ENCODE data around the gene SORT1. TPM values are rescaled to one million over a fixed set of nuclear protein-coding genes. Genes with fewer than 3 reads are reported as not detected.
A peak's percentile ranks its signal among the peaks of the same experiment; 100 is the strongest.

The SORT1 gene
- total and polyA plus RNA-seq, 2 of the 13 experiments (the other 11 are each of a cell fraction or from before 2014, with no cell fraction given): 32.4 to 93.0 TPM

DNA sequence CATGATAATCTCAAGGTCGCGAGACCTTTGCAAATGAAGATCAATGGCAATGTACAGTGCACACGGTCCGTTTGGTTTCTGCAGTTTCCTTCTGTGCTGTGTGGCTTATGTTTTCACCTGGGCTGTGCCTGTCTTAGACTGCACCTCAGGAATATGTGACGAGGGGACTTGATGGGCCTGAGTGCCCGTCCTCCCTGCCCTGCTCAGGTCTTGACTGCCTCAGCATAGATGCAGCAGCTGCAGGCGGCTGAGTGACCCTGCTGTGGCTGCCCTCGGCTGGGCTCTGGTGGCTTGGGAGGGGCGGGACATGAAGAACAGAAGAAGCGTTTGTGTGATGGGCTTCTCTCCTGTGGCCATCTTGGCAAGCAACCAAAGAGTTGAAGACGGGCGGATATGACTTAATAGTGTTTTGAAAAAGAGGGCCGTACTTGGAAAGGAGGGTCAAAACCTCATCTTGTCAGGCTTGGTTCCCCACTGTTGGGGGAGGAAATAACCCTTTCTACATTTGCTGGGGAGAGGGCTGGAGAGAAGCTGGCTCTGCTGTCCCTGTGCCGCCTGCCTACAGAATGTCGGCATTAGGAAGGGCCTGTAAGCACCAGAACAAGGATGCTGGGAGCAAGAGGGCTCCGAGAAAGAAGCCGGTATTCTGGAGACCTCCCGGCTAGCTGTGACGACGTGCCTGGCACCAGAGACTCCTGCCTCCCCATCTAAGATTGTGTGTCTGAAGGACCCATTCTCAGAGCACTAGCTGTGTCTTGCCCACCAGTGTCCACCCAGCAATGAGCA, 98.0 kb downstream of the SORT1 start (continued):
- TF ChIP-seq GTF2F1 (IDR thresholded peaks at IDR 0.05; ENCODE audit: low read length): no peak
- TF ChIP-seq ZNF317 (CRISPR knock-in tag; IDR thresholded peaks at IDR 0.05): 0 out of 2 replicates have a peak, but pooled peaks have one; percentile 22
- TF ChIP-seq, protein P1, sequence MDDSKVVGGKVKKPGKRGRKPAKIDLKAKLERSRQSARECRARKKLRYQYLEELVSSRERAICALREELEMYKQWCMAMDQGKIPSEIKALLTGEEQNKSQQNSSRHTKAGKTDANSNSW (CRISPR knock-in tag; IDR thresholded peaks at IDR 0.05; ENCODE audit: borderline replicate concordance): no peak
- peak; percentile 36; the same call in 1 of the 2 replicates for TF ChIP-seq NR1H2 (CRISPR knock-in tag; IDR thresholded peaks at IDR 0.05; ENCODE audit: borderline replicate concordance, low read depth)
- TF ChIP-seq, protein P2, sequence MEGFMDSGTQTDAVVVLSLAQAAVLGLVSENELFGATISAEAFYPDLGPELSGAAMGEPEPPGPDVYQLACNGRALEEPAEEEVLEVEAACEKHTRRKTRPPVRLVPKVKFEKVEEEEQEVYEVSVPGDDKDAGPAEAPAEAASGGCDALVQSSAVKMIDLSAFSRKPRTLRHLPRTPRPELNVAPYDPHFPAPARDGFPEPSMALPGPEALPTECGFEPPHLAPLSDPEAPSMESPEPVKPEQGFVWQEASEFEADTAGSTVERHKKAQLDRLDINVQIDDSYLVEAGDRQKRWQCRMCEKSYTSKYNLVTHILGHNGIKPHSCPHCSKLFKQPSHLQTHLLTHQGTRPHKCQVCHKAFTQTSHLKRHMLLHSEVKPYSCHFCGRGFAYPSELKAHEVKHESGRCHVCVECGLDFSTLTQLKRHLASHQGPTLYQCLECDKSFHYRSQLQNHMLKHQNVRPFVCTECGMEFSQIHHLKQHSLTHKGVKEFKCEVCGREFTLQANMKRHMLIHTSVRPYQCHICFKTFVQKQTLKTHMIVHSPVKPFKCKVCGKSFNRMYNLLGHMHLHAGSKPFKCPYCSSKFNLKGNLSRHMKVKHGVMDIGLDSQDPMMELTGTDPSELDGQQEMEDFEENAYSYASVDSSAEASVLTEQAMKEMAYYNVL (CRISPR knock-in tag; IDR thresholded peaks at IDR 0.05; ENCODE audit: borderline replicate concordance): peak; percentile 15; the same call in 1 of the 2 replicates
- no peak for TF ChIP-seq ZFY (CRISPR knock-in tag; IDR thresholded peaks at IDR 0.05)
- TF ChIP-seq RBM22 (optimal IDR thresholded peaks at IDR 0.05; ENCODE audit: low read length): no peak
- no peak for TF ChIP-seq HDAC2 (CRISPR knock-in tag; IDR thresholded peaks at IDR 0.05)
- TF ChIP-seq, protein P3, sequence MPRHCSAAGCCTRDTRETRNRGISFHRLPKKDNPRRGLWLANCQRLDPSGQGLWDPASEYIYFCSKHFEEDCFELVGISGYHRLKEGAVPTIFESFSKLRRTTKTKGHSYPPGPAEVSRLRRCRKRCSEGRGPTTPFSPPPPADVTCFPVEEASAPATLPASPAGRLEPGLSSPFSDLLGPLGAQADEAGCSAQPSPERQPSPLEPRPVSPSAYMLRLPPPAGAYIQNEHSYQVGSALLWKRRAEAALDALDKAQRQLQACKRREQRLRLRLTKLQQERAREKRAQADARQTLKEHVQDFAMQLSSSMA (CRISPR knock-in tag; IDR thresholded peaks at IDR 0.05): 0 out of 2 replicates have a peak, but pooled peaks have one; percentile 28
- TF ChIP-seq BHLHE40 (IDR thresholded peaks at IDR 0.05; ENCODE audit: low read length): no peak
- TF ChIP-seq, protein P4, sequence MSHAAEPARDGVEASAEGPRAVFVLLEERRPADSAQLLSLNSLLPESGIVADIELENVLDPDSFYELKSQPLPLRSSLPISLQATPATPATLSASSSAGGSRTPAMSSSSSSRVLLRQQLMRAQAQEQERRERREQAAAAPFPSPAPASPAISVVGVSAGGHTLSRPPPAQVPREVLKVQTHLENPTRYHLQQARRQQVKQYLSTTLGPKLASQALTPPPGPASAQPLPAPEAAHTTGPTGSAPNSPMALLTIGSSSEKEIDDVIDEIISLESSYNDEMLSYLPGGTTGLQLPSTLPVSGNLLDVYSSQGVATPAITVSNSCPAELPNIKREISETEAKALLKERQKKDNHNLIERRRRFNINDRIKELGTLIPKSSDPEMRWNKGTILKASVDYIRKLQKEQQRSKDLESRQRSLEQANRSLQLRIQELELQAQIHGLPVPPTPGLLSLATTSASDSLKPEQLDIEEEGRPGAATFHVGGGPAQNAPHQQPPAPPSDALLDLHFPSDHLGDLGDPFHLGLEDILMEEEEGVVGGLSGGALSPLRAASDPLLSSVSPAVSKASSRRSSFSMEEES (CRISPR knock-in tag; IDR thresholded peaks at IDR 0.05): no peak
- 0 out of 2 replicates have a peak, but pooled peaks have one; percentile 49 for TF ChIP-seq REPIN1 (CRISPR knock-in tag; IDR thresholded peaks at IDR 0.05; ENCODE audit: borderline replicate concordance, low read depth)
- TF ChIP-seq ZNF615 (CRISPR knock-in tag; IDR thresholded peaks at IDR 0.05; ENCODE audit: borderline replicate concordance): no peak
- TF ChIP-seq ZNF670 (CRISPR knock-in tag; IDR thresholded peaks at IDR 0.05; ENCODE audit: borderline replicate concordance): no peak
- peak; percentile 67; the same call in 1 of the 2 replicates for TF ChIP-seq ZNF136 (CRISPR knock-in tag; IDR thresholded peaks at IDR 0.05; ENCODE audit: low read depth)
- TF ChIP-seq, protein P5, sequence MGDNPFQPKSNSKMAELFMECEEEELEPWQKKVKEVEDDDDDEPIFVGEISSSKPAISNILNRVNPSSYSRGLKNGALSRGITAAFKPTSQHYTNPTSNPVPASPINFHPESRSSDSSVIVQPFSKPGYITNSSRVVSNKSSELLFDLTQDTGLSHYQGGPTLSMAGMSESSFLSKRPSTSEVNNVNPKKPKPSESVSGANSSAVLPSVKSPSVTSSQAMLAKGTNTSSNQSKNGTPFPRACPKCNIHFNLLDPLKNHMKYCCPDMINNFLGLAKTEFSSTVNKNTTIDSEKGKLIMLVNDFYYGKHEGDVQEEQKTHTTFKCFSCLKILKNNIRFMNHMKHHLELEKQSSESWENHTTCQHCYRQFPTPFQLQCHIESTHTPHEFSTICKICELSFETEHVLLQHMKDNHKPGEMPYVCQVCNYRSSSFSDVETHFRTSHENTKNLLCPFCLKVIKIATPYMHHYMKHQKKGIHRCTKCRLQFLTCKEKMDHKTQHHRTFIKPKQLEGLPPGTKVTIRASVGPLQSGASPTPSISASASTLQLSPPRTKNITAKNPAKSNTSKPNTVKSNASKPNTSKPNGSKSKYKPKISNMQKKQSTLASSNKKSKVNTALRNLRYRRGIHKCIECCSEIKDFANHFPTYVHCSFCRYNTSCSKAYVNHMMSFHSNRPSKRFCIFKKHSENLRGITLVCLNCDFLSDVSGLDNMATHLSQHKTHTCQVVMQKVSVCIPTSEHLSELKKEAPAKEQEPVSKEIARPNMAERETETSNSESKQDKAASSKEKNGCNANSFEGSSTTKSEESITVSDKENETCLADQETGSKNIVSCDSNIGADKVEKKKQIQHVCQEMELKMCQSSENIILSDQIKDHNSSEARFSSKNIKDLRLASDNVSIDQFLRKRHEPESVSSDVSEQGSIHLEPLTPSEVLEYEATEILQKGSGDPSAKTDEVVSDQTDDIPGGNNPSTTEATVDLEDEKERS (CRISPR knock-in tag; IDR thresholded peaks at IDR 0.05): no peak
- TF ChIP-seq SMAD3 (CRISPR knock-in tag; IDR thresholded peaks at IDR 0.05): no peak; the same call in none of the 2 replicates
- TF ChIP-seq ZNF83 (CRISPR knock-in tag; IDR thresholded peaks at IDR 0.05; ENCODE audit: borderline replicate concordance): no peak
- peak; percentile 50; the same call in 1 of the 2 replicates for TF ChIP-seq GABPB1 (CRISPR knock-in tag; IDR thresholded peaks at IDR 0.05)
